Right atrium auricular region (tissue), 2 donors: Measurements from ENCODE around the gene DPP10. TPM values are rescaled to one million over a fixed set of nuclear protein-coding genes. Genes with fewer than 3 reads are reported as not detected.

Experiments
- DNase-seq: peaks from one replicate; pipeline ENCODE4 v3.0.0-alpha.2; 2019; ENCODE audit warnings: low spot score
- H3K27ac ChIP-seq, 2 donors: fragments of 200-600 bp; sonication (generic); 1 replicate in 1 of 2; 2 replicates in 1 of 2; pipeline ENCODE4 v1.5.1; 2016 to 2019
- H3K27me3 ChIP-seq, 2 donors: fragments of 200-600 bp; sonication (generic); one replicate each; pipeline versions ENCODE4 v1.5.1 to v1.6.0; 2017 to 2019
- H3K36me3 ChIP-seq: fragments of 200-600 bp; sonication (generic); one replicate; pipeline ENCODE4 v1.5.1; 2016
- H3K4me1 ChIP-seq, 2 donors: fragments of 200-600 bp; sonication (generic); one replicate each; pipeline versions ENCODE4 v1.5.1 to v1.6.0; 2017 to 2019
- H3K4me3 ChIP-seq, 2 donors: fragments of 200-600 bp; sonication (generic); 1 replicate in 1 of 2; 2 replicates in 1 of 2; pipeline ENCODE4 v1.5.1; 2017 to 2019; ENCODE audit warnings: mild to moderate bottlenecking in 1 of 2, moderate library complexity in 1 of 2
- H3K9me3 ChIP-seq, 2 donors: fragments of 200-600 bp; sonication (generic); one replicate each; pipeline ENCODE4 v1.5.1; 2019
- CTCF ChIP-seq, 2 donors: fragments of 200-600 bp; sonication (generic); IDR thresholded peaks; one replicate each; pipeline ENCODE4 v1.5.1; 2019; ENCODE audit warnings: antibody characterized with exemption in 2 of 2
- total RNA-seq, 2 donors: library from RNA; depleted of rRNA; stranded (reverse); fragments of >200 nt; gene quantifications; one replicate each; pipeline ENCODE4 v1.1.0, GENCODE V29; 2016

Gene DPP10
- total RNA-seq, 2 donors from 2014 or later, result not detected

GRCh38 chr2:115359550-115359949 is 917.1 kb downstream of the DPP10 start:
- H3K36me3 ChIP-seq, result no peaks in the 10 kb centered on the region
- peaks cover 0 to 7% of the 10 kb centered on the region in 2 donors for H3K9me3 ChIP-seq
- no peak for TF ChIP-seq CTCF (IDR thresholded peaks at IDR 0.05)
- H3K27me3 ChIP-seq, result no peaks in the 10 kb centered on the region
- no peaks in the 10 kb centered on the region for H3K4me1 ChIP-seq
- DNase-seq, result no peak
- H3K27ac ChIP-seq, result no peak overlapping the region
- no peak overlapping the region for H3K4me3 ChIP-seq

GRCh38 chr2:115364093-115364492 is 921.7 kb downstream of the DPP10 start:
- Histone ChIP-seq H3K4me1 (no peaks in the 10 kb centered on the region), H3K9me3 (no peaks in the 10 kb centered on the region), H3K27me3 (no peaks in the 10 kb centered on the region), H3K27ac (no peak overlapping the region), H3K36me3 (no peaks in the 10 kb centered on the region), H3K4me3 (no peak overlapping the region)
- DNase-seq, result no peak
- no peak for TF ChIP-seq CTCF (IDR thresholded peaks at IDR 0.05)

- Histone ChIP-seq H3K27ac (no peak overlapping the region), H3K27me3 (no peaks in the 10 kb centered on the region), H3K9me3 (peaks cover 0 to 19% of the 10 kb centered on the region in 2 donors), H3K36me3 (no peaks in the 10 kb centered on the region), H3K4me3 (no peak overlapping the region), H3K4me1 (no peaks in the 10 kb centered on the region)
- no peak for TF ChIP-seq CTCF (IDR thresholded peaks at IDR 0.05)
- DNase-seq, result no peak
These were observed 927.0 kb downstream of the DPP10 start for GRCh38 chr2:115369400-115369799.

GRCh38 chr2:115374981-115375380 is 932.5 kb downstream of the DPP10 start:
- H3K9me3 ChIP-seq, result peaks cover 4 to 35% of the 10 kb centered on the region in 2 donors
- no peak for TF ChIP-seq CTCF (IDR thresholded peaks at IDR 0.05)
- no peaks in the 10 kb centered on the region for H3K4me1 ChIP-seq
- no peaks in the 10 kb centered on the region for H3K36me3 ChIP-seq
- DNase-seq, result no peak
- no peak overlapping the region for H3K27ac ChIP-seq
- H3K27me3 ChIP-seq, result no peaks in the 10 kb centered on the region
- no peak overlapping the region for H3K4me3 ChIP-seq

- H3K4me3 ChIP-seq, result no peak overlapping the region
- H3K4me1 ChIP-seq, result no peaks in the 10 kb centered on the region
- no peaks in the 10 kb centered on the region for H3K36me3 ChIP-seq
- no peak overlapping the region for H3K27ac ChIP-seq
- DNase-seq, result no peak
- no peak for TF ChIP-seq CTCF (IDR thresholded peaks at IDR 0.05)
- no peaks in the 10 kb centered on the region for H3K9me3 ChIP-seq
- no peaks in the 10 kb centered on the region for H3K27me3 ChIP-seq
These were observed 942.0 kb downstream of the DPP10 start for GRCh38 chr2:115384399-115384798.

GRCh38 chr2:115386465-115386864 is 944.0 kb downstream of the DPP10 start:
- no peaks in the 10 kb centered on the region for H3K27me3 ChIP-seq
- no peaks in the 10 kb centered on the region for H3K36me3 ChIP-seq
- H3K9me3 ChIP-seq, result no peaks in the 10 kb centered on the region
- H3K4me1 ChIP-seq, result no peaks in the 10 kb centered on the region
- no peak for DNase-seq
- H3K27ac ChIP-seq, result no peak overlapping the region
- TF ChIP-seq CTCF (IDR thresholded peaks at IDR 0.05), result no peak
- H3K4me3 ChIP-seq, result no peak overlapping the region
